ENCODE results near the gene CD274.

DNA sequence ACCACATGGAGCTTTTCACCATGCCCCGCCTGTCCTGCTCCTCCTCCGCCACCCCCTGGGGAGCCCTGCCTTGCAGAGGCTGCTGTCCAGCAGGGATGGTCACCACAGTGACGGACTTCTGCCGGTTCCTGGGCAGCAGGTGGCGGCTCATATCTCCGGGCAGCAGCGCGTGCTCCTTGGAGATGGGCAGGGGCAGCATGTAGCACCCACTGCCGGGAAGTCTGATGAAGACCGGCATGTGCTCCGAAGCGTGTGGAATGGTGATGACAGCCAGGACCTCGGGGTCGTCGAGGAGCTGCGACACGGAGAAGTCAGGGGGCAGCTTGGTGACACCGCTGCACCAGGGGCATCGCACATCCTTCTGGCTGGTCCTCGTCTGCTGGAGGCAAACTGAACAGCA is 31.9 kb upstream of the CD274 start:
- TF ChIP-seq, protein P1, sequence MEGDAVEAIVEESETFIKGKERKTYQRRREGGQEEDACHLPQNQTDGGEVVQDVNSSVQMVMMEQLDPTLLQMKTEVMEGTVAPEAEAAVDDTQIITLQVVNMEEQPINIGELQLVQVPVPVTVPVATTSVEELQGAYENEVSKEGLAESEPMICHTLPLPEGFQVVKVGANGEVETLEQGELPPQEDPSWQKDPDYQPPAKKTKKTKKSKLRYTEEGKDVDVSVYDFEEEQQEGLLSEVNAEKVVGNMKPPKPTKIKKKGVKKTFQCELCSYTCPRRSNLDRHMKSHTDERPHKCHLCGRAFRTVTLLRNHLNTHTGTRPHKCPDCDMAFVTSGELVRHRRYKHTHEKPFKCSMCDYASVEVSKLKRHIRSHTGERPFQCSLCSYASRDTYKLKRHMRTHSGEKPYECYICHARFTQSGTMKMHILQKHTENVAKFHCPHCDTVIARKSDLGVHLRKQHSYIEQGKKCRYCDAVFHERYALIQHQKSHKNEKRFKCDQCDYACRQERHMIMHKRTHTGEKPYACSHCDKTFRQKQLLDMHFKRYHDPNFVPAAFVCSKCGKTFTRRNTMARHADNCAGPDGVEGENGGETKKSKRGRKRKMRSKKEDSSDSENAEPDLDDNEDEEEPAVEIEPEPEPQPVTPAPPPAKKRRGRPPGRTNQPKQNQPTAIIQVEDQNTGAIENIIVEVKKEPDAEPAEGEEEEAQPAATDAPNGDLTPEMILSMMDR (IDR thresholded peaks at IDR 0.05; ENCODE audit: borderline replicate concordance, extremely low read depth, low read length, poor library complexity, severe bottlenecking) = no peak
- no peak for TF ChIP-seq EZH2 (IDR thresholded peaks at IDR 0.05; ENCODE audit: borderline replicate concordance, low read depth, low read length, severe bottlenecking)

All from DND-41 (cell line).